Measurements from ENCODE around the gene TEAD4.

TEAD4 gene

GRCh38 chr12:3015356-3015755 is 56.2 kb downstream of the TEAD4 start:
- no peak overlapping the region for H3K4me3 ChIP-seq (ENCODE audit: low read length)
- TF ChIP-seq CTCF (IDR thresholded peaks at IDR 0.05; ENCODE audit: insufficient read depth, low read depth, low read length, missing control alignments): no peak
- DNase-seq (ENCODE audit: low read depth): no peak

- no peak overlapping the region for H3K4me3 ChIP-seq (ENCODE audit: low read length)
- TF ChIP-seq CTCF (IDR thresholded peaks at IDR 0.05; ENCODE audit: insufficient read depth, low read depth, low read length, missing control alignments): no peak
- no peak for DNase-seq (ENCODE audit: low read depth)
Measured at GRCh38 chr12:3016191-3016590, 57.0 kb downstream of the TEAD4 start.

- no peak for TF ChIP-seq CTCF (IDR thresholded peaks at IDR 0.05; ENCODE audit: insufficient read depth, low read depth, low read length, missing control alignments)
- no peak overlapping the region for H3K4me3 ChIP-seq (ENCODE audit: low read length)
- DNase-seq (ENCODE audit: low read depth): no peak
Measured at GRCh38 chr12:3017281-3017680, 58.1 kb downstream of the TEAD4 start.

GRCh38 chr12:3018284-3019004 is 59.2 kb downstream of the TEAD4 start:
- no peak overlapping the region for H3K4me3 ChIP-seq (ENCODE audit: low read length)

GRCh38 chr12:3019005-3019680 is 59.9 kb downstream of the TEAD4 start:
- no peak for TF ChIP-seq CTCF (IDR thresholded peaks at IDR 0.05; ENCODE audit: insufficient read depth, low read depth, low read length, missing control alignments)
- no peak overlapping the region for H3K4me3 ChIP-seq (ENCODE audit: low read length)
- no peak for DNase-seq (ENCODE audit: low read depth)

More at GRCh38 chr12:3018284-3019004, 59.2 kb downstream of the TEAD4 start:
- TF ChIP-seq CTCF (IDR thresholded peaks at IDR 0.05; ENCODE audit: insufficient read depth, low read depth, low read length, missing control alignments): no peak
- DNase-seq (ENCODE audit: low read depth): no peak

- no peak for DNase-seq (ENCODE audit: low read depth)
- no peak overlapping the region for H3K4me3 ChIP-seq (ENCODE audit: low read length)
- TF ChIP-seq CTCF (IDR thresholded peaks at IDR 0.05; ENCODE audit: insufficient read depth, low read depth, low read length, missing control alignments): no peak
Measured at GRCh38 chr12:3020399-3020798, 61.2 kb downstream of the TEAD4 start.
